HG03103 (cell line): Measurements from ENCODE around the gene ADCY3.

Experiments
- ATAC-seq: cut with Tn5 transposase; IDR thresholded peaks from one replicate; pipeline ENCODE4 v1.9.1; 2021; ENCODE audit warnings: low read depth; ENCODE audit not compliant: unreplicated experiment

The ADCY3 gene

GRCh38 chr2:24920098-24920808, at the start of gene ADCY3:
ADCY3 (minus strand) TSS chr2:24920237; CDS start chr2:24918987, 1,250 bp downstream.
- peak; percentile 52 for ATAC-seq

DNA sequence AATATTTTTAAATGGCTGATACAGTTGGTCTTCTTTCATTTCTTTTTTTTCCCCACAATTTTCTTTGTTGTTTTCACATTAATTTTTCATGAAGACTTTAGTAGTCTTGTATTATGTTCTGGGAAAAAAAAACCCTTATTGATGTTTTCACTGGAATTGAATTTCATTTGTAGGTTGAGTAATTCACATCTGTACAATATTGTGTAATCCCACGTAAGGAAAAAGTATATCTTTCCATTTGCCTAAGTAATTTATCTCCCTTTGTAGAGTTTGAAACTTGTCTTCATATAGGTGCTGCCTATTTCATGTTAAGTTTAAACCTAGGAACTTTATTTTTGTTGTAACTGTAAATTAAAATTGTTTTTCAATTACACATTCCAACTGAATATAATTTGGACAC, 49.7 kb upstream of the ADCY3 start:
- ATAC-seq, result no peak

GRCh38 chr2:24961903-24962302, 41.9 kb upstream of the ADCY3 start:
- no peak for ATAC-seq

DNA sequence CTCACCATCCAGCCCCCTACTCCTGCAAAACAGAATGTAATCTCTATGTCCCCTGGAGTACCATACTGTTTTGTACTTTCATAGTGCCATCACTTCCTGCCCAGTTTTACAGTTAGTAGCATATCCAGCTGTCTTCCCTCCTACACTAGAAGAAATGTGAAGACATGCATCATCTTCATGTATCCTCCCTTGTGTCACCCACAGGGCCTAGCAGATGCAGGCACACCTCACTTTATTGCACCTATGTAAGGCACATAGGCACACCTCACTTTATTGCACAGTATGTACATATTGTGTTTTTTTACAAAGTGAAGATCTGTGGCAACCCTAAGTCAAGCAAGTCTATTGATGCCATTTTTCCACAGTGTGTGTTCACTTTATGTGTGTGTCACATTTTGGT, 39.7 kb upstream of the ADCY3 start:
- no peak for ATAC-seq

- no peak for ATAC-seq
Observed at GRCh38 chr2:24958411-24958935, 38.4 kb upstream of the ADCY3 start.

DNA sequence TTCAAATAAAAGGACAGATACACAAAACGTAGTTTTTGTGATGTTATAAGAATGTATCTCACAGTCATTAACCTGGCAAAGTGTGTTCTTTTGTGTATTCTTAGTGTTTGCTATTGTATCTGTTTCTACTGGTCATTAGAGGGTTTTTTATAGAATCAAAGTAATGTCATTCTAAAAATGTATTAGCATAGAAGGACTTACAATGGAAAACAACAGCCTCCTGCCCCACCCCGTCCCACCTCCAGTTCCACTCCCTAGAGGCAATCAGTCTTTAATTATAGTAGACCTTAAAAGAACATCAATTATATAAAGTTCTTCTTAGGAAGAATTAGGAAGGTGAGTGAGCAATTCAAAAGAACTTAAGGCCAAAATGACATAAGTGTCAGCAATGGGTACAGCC, 37.9 kb upstream of the ADCY3 start:
- no peak for ATAC-seq

- no peak for ATAC-seq
Observed at GRCh38 chr2:24957221-24957620, 37.2 kb upstream of the ADCY3 start.

DNA sequence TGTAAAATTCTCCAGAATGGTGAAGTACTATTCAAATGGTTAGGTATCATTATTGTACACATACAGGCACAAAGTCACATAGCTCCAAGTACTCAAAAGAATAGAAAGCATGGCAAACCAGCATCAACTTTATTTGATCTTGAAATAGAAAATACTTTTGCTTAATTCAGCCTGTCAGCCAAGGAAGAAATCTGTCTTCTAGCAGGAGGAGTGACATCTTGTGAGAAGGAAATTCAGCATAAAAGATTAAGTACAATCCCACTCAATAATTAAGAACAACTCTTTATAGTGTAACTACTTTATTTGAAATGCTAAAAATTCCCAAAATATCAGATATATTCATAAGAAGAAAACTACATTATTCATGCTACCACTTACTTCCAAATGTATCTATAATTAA, 35.9 kb upstream of the ADCY3 start:
- ATAC-seq, result no peak

- ATAC-seq, result no peak
Observed at GRCh38 chr2:24955232-24955631, 35.2 kb upstream of the ADCY3 start.

GRCh38 chr2:24950102-24950501, 30.1 kb upstream of the ADCY3 start:
- ATAC-seq, result no peak

- ATAC-seq, result no peak
Observed at GRCh38 chr2:24948506-24948905, 28.5 kb upstream of the ADCY3 start.

GRCh38 chr2:24947561-24948157, 27.6 kb upstream of the ADCY3 start:
- no peak for ATAC-seq

- no peak for ATAC-seq
Observed at GRCh38 chr2:24945907-24946306, 25.9 kb upstream of the ADCY3 start.

DNA sequence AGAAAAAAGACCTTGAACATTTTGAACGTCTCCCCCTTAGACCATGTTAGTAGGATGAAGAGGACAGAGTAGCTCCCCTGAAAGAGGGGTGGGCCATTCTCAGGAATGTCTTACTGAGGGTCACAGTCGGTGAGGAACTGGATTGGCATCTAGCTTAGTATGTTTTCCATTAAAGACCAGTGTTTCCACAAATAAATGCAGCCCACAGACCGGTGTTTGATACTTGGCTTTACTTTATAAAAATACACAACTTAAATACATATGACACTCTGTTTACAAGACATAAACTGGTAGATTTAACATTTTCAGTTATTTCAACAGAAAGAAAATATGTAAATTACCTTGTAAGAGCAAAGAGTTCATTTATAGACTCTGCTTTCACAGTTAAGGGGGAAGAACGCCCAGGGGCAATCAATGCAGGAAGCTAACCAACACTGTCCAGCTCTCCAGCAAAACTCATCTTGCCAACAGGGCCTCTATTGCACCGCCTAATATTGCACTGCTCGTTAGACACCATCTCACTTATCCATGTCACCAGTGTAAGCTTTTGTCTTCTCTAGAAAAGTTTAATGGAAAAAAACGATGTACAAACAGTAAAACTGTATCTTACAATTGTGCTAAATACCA, 23.5 kb upstream of the ADCY3 start:
- ATAC-seq, result no peak

- ATAC-seq, result no peak
Observed at GRCh38 chr2:24939353-24939752, 19.3 kb upstream of the ADCY3 start.

DNA sequence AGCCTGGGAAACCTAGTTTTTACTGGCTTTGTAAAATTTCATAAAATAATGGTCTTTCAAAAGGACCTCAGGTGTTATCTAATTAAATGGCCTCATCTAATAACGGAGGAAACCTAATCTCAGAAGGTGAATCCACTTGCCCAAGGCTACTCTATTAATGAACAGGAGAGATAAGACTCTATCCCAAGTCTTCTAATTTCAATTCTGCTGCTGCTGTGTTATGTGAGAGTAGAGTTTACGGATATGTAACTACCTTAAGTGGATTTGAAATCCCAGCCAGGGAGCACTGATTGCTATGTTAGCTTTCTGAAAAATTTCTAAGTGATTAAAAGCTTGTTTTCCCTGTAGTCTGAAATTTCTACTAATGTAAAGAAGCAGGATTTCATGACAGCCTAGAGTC, 17.2 kb upstream of the ADCY3 start:
- no peak for ATAC-seq

GRCh38 chr2:24935145-24935544, 15.1 kb upstream of the ADCY3 start:
- ATAC-seq, result no peak

DNA sequence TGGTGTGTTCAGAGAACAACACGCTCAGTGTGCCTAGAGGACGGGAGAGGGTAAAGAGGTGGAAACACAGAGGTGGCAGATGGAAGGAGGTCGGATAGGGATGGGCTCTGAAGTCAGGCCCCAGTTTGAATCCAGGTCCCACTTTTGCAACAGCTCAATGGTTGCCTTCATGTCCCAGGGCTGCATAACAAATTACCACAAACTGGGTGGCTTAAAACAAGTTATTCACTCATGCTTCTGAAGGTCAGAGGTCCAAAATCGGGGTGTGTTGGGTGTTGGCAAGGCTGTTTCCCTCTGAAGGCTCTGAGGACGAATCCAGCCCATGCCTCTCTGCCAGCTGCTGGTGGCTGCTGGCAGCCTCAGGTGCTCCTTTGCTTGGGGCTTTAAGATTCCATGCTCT, 12.7 kb upstream of the ADCY3 start:
- no peak for ATAC-seq

GRCh38 chr2:24930768-24931167, 10.7 kb upstream of the ADCY3 start:
- peak; percentile 84 for ATAC-seq

DNA sequence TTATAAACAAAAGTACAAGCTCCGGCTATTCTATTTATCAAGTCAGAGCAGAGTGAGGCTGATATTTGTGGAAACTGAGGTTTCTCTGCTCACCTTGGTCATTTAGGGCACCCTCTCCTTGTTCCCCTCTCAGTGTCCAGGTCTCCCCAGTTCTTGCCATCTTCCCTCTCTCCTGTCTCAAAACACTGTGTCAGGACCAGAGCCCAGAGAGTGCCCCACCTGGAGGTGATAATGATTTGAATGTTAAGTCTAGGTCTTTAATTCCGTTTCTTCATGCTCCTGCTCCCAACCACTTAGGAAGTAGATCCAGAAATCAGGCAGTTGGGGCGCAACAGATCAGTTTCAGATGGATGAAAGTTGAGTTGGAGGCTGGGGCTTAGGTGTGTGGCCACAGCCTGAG, 9.2 kb upstream of the ADCY3 start:
- no peak for ATAC-seq

DNA sequence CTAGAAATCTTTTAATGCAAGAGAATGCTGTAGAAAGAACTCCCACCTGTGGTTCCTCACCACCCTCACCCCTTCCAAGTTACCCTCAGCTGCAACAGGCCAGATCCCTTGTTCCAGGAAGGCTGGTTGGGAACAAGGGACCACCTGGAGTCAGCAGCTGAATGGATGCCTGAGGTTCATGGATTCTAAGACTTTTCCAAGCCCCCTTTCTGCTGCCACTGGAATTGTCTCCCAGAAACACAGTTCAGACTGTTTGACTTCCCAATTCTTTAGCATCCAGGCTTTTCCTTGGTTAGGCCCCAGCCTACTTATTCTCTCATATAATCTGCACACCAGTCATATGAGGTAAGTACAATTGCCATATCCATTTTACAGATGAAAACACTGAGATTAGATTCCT, 8.0 kb upstream of the ADCY3 start:
- ATAC-seq, result no peak
